Endometrial microvascular endothelial cells (primary cell): ENCODE data around the gene COL11A1. TPM values are rescaled to one million over a fixed set of nuclear protein-coding genes. Genes with fewer than 3 reads are reported as not detected.
"Not testable (repeated sequence)": the region's sequence is repeated elsewhere in the genome, so short reads cannot be mapped to it uniquely, and the experiment has no call there.

Experiments used
- in situ Hi-C: cut with HindIII; loops from 2 replicates; pipeline ENCODE4 v1.10.0; 2017; ENCODE audit warnings: low sequenced_read_pairs, low pct_unique_long_range_greater_than_20kb; ENCODE audit errors: inconsistent ontology term
- total RNA-seq: library from RNA; depleted of rRNA; stranded (reverse); fragments of >200 nt; gene quantifications from one replicate; pipeline ENCODE4 v1.2.3, GENCODE V29; 2015; ENCODE audit errors: inconsistent ontology term

COL11A1 gene
- total RNA-seq, 1 donor from 2014 or later, result not detected

DNA sequence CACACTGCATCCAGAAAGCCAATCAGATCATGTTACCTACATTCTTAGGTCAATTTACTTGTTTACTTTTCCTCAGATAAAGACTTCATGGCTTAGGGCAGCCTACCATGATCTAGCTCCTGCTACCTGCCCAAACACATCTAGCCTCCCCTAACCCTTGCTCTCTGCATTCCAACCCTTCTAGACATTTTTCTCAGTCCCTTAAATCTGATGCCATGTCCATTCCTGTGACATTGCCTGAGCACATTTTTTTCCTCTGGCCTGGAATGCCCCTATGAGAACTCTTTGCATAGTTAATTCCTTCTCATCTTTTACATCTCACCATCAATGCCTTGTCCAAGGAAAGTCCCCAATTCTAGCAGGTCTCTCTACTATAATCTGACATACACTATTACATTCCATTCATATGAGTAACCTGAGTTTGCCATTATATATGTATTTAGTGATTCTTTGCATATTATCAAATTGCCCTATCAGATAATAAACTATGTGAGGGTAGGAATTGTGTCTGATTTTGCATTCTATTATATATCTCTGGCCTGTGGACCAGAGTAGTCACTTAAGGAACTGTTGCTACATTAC, 166.9 kb downstream of the COL11A1 start:
- in situ Hi-C loops, result no loop called here

GRCh38 chr1:102937401-102937800, 170.9 kb downstream of the COL11A1 start:
- in situ Hi-C loops, result no loop called here

DNA sequence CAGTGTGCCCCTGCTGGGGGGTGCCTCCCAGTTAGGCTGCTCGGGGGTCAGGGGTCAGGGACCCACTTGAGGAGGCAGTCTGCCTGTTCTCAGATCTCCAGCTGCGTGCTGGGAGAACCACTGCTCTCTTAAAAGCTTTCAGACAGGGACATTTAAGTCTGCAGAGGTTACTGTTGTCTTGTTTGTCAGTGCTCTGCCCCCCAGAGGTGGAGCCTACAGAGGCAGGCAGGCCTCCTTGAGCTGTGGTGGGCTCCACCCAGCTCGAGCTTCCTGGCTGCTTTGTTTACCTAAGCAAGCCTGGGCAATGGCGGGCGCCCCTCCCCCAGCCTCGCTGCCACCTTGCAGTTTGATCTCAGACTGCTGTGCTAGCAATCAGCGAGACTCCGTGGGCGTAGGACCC, 175.0 kb downstream of the COL11A1 start:
- in situ Hi-C loops, result not testable (repeated sequence)

DNA sequence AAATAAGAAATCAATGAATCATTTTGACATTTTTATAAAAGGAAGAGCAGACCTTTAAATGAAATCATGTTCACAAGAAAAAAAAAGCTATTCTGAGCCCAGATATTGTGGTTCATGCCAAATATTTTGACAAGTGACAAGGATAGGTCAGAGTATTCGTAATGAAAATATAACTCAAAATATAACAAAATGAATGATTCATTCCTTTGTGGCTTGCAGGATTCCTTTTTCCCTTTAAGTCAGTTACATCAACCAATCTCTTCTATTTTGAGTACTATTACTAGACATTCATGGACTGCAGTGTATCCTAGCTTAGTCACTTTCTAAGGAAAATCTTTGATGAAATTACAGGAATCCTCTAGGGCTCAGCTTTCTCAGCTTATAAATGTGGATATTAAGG, 188.7 kb downstream of the COL11A1 start:
- in situ Hi-C loops, result no loop called here

DNA sequence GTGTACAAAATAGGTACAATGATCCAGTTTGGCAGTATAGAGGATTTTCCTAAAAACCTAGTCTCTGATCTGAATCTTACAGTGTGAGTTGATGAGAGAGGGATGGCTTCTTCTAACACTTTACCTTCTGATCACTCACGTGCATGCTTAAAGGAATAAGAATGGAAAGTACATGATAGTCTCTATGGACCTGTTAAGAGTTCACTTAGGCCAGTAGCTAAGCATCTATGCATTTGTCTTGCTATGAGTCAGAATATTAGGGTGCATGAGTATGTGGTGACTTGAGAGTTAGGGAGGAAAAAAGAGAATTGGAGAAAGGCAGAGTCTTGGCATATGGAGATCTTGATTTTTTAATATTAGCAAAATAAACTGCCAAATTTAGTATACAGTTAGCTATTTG, 206.3 kb downstream of the COL11A1 start:
- in situ Hi-C loops, result no loop called here

- in situ Hi-C loops, result no loop called here
Measured at GRCh38 chr1:102899935-102900334, 208.4 kb downstream of the COL11A1 start.

GRCh38 chr1:102897557-102897956, 210.8 kb downstream of the COL11A1 start:
- in situ Hi-C loops, result no loop called here

GRCh38 chr1:102896771-102897170, 211.6 kb downstream of the COL11A1 start:
- in situ Hi-C loops, result no loop called here

GRCh38 chr1:102896286-102896685, 212.0 kb downstream of the COL11A1 start:
- in situ Hi-C loops, result no loop called here

GRCh38 chr1:102891868-102892625, 216.3 kb downstream of the COL11A1 start:
- in situ Hi-C loops, result no loop called here

GRCh38 chr1:102886638-102887037, 221.7 kb downstream of the COL11A1 start:
- in situ Hi-C loops, result no loop called here

DNA sequence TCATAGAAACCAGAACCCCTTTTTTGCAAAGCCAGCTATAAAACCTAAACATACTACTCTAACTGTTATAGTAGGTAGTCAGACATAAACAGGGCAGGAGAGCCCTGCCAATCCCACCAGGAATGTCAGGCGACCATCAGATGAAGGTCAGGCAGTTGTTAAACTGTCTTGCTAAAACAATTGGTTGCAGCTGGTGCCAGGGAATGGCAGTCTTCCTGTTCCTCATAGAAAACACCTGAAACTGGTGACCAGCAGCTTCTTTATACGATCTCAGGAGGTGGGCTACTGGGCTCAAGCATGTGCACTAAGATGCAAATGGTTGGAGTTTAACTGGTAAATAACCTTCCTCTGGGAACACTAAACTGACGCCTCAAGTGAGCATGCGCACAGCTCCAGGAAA, 224.1 kb downstream of the COL11A1 start:
- in situ Hi-C loops, result no loop called here

DNA sequence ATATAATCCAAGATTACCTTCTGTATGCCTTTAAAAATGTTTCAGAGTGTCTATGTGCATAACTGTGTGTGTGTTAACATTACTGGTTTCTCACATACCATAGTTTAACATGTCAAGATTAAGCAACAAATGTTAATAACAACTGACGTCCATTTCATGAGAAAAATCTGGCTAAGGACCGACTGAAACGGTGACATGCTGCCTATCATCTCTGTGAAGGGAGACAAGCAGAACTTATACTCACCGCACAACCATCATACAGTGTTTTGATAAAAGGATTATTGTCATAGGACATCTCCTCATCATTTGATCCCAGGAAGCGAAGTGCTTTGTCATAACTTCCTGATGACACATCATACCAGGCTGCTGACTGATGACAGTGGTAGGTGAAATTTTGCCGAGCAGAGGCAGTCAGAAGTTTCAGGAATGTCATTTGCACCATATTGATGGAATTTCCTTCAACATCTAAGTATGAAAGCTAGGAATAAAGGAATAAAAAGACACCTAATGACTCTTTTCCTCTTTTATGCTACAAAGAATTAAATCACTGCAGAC, 228.8 kb downstream of the COL11A1 start:
- in situ Hi-C loops, result no loop called here

GRCh38 chr1:102875756-102876155, 232.6 kb downstream of the COL11A1 start:
- in situ Hi-C loops, result no loop called here

- in situ Hi-C loops, result no loop called here
Measured at GRCh38 chr1:102872526-102872925, 235.8 kb downstream of the COL11A1 start.

GRCh38 chr1:102872097-102872496, 236.2 kb downstream of the COL11A1 start:
- in situ Hi-C loops, result no loop called here

GRCh38 chr1:102863704-102864103, 244.6 kb downstream of the COL11A1 start:
- in situ Hi-C loops, result no loop called here

DNA sequence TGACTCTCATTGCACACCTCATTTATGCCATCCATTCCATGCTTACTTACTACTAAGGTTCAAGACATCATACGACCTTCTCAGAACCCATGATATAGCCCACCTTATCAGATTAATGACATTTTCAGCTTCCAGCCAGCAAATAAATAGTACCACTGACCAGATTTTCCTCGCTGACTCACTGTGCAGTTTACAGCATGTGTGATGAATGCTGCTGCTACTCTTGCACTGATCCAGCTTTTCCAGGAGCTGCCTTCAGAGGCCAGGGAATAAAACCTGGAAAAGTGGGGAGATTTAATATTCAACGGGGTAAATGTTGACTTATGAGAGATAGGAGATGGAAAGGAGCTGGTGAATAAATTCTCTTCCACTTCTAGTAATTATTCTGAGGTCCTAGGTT, 247.1 kb downstream of the COL11A1 start:
- in situ Hi-C loops, result no loop called here

DNA sequence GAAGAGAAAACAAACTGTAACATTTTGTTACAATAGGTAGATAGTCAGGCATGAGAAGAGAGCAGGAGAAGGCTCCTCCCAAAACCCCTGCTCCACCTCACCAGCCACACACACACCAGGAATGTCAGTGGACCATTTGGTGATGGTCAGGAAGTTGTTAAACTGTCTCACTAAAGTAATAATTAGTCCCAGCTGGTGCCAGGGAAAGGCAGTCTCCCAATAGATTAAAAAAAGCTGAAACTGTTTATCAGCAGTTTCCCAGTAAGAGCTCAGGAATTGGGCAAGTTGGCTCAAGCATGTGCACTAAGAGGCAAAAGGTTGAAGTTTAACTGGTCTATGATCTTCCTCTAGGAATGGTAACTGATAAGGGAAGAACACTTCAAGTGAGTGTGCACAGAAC, 249.6 kb downstream of the COL11A1 start:
- in situ Hi-C loops, result no loop called here

- in situ Hi-C loops, result no loop called here
Measured at GRCh38 chr1:102857251-102857650, 251.1 kb downstream of the COL11A1 start.
